ENCODE measurements around the gene CPA1.
A peak's percentile ranks its signal among the peaks of the same experiment; 100 is the strongest.

The CPA1 gene

DNA sequence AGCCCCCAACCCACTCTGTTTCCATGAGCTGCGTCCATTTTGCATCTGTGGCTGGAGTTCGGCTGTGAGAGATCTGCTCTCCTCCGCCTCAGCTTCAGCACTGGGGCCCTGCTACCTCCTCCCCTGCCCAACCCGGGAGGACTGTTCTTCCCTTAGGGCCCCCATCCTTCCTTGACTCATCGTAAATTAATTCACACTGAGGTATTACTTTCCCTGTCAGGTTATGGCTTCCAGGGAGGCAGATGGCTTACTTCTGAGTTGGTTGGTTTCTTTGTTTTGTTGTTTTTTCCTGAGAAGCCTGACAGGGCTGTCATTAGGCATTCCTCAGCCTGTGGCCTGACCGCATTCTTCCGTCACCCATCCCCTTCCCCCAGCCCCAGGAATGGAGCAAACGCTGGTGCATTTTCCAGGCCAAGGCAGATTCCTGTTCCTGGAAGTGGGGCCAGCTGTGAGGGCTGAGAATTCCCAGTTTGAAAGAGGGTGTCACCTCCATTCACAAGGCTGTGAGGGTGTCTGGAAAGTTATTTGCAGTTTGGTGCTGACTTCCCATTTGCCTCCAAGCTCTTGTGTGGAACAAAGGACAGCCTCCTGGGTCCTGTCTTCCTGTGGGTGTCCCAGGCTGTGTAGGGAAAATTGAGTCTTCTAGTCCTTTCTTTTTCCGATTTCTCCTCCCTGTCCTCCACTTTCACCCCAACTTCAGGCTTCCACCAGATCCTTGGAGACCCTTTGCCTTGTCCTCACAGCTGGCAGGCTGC lies 24.0 kb upstream of the CPA1 start:
- no peak for DNase-seq (ENCODE audit: low spot score)

DNA sequence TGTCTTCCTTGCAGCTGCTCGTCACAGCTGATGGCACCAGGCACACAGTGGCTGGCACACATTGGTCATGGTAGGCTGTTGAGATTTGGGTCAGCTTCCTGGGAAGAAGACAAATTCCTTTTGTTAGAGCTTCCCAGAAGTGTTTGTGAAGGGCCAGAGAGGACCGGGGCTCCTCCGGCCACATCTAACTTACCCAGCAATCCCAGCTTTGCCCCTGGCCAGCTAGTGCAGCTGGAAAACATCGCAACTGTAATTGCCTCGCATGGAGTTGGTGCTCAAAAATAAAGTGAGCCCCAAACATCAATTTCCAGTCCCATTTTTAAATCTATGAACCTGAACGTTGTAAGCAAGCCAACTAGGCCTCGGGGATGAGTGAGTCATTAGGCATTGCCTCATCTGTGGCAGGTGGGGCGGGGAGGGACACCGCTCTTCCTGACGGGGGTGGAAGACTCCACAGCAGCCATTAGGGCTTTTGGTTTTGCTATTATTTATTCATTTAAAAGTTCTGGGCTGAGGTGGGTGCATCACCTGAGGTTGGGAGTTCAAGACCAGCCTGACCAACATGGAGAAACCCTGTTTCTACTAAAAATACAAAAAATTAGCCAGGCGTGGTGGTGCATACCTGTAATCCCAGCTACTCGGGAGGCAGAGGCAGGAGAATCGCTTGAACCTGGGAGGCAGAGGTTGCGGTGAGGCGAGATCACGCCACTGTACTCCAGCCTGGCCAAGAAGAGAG lies 23.2 kb upstream of the CPA1 start:
- no peak for DNase-seq (ENCODE audit: low spot score)

DNA sequence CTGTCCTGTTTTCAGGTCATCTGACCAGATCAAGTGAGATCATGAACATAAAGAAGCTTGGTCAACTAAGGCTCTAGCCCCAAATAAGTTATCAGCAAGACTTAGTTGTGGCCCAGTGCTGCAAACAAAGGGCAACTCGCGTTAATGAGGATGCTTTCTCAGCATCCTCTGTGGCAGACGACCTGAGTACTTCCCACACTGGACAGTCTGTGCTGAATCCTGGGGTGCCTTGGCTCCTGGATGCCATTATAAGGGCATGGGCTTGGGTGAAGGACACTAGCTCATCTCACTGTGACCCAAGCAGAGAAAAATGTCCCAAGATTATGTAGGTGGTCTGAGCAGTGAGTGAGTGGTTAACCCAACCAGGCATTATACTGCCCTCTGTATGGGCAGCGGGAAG lies 21.8 kb upstream of the CPA1 start:
- DNase-seq (ENCODE audit: low spot score): no peak

DNA sequence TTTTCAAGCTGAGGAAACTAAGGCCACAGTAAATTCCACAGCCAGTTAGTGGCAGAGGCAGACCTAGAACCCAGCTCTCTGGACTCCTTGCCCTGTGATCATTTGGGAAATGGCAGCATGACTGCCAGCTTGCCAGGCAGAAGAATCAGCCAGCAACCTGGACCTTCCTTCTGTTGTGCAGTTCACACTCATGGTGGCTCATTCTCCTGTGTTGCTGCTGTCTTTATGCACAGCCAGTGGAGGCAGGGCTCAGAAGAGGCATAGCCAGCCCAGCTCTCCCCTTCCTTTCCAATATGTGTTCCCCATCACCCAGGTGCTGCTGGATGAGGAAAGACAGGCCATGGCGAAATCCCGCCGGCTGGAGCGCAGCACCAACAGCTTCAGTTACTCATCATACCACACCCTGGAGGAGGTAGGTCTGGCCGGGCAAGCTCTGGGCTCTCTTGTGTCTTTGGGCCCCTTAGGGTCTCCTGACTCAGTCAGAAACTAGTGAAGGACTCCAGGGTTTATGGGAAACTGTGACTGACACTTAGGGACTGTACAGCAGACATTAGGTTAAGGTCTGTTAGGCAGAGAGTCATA lies 20.9 kb upstream of the CPA1 start:
- DNase-seq (ENCODE audit: low spot score): no peak

DNA sequence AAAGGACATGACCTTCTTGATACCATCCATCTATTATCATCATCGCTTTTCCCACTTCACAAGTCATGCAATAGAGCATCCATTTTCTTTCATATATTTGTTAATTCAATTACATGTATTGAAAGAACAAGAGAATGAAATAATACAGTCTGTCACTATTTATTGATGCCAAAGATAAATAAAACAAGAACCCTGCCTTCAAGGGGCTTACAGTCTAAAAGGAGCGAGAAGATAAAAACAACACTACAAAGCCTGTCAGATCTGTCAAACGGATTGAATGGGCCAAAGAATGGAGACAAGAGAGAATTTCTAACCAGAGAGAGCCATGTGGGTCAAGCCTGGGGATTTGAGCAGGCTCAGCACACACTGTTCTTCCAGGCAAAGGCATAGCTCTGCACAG lies 19.8 kb upstream of the CPA1 start:
- DNase-seq (ENCODE audit: low spot score): no peak

DNA sequence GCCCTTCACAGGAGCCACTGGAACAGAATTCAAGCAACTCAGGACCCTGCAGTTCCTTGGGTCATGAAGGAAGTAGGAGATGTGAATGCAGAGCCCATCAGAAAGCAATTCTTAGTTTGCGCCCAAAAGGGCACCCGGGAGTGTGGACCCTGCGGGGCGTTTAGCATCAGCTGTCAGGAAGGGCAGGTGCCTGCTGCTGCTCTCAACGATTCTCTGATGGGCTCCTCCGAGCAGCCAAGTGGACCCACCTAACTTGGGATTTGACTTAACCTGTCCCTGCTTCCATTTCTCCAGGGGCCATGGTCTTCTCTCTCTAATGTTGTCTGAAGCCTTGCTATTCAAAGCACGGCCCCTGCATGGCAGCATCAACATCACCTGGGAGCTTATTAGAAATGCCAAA lies 18.6 kb upstream of the CPA1 start:
- no peak for DNase-seq (ENCODE audit: low spot score)

DNA sequence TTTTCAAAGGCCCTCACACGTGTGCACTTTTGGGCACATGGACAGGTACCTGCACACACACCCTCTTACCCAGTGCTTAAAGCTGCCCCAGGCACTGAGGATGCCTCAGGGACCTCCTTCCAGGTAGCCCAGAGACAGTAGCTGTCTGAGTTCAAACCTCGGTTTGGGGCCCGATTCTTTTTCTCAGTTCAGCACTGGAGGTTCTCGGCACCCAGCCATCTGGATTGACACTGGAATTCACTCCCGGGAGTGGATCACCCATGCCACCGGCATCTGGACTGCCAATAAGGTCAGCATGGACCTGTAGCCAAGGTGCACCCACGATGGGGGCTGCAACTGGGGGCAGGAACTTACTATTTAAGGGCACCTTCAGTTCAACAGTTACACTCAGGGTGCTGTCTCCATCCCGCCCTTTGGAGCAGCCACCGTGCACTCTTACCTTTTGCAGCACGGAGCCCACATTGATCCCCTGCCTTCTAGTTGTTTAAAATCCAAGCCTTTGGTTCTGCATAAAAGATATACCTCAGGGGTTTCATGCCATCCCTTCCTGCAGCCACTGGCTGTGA lies 18.0 kb upstream of the CPA1 start:
- DNase-seq (ENCODE audit: low spot score): no peak

DNA sequence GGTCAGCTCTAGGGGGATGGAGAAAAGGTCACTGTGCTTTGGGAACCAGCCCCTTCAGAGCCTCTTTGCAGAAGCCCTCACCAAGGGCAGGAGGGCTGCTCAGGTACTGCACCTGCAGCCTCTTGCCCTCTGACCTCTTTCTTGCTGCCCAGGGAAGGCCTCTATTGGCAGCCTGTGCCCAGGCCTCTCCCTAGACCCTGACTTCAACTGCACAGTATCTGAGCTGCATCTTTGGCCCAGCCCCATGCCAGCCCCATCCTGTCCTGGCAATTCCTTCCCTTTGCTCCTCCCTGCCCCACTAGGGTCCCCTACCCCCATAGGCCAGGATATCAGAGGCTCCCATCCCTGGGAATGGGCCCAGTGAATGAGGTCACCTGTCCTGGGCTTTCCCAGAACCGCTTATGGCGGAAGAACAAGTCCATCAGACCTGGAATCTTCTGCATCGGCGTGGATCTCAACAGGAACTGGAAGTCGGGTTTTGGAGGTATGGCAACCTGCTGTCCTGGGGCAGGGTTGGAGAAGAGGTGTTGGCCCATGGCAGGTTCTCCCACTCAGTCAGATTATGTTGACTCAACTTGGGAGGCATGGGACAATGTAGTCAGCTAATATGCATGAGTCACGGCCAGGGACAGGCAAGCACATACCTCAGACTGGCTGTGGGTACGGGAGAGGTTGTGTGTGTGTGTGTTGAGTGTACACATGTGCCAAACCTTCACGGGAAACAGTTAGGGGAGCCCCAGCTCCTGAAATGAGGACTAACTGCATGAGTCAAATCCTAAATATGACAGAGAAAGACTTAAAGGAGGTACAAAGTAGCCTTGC lies 17.1 kb upstream of the CPA1 start:
- DNase-seq (ENCODE audit: low spot score): no peak

DNA sequence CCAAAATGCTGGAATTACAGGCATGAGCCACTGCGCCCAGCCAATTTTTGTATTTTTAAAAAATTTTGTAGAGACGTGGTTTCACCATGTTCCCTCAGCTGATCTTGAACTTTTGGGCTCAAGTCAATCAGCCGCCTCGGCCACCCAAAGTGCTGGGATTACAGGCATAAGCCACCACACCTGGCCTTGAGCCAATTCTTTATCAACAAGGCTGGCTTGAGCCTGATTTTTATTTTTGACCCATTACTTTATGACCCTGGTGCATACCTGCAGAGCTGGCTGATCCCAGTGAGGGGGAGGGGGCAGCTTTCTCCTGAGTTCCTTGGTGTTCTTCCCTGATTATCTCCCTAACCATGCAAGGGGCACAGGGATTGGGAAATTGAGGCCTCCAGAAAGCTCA lies 15.8 kb upstream of the CPA1 start:
- DNase-seq (ENCODE audit: low spot score): no peak

DNA sequence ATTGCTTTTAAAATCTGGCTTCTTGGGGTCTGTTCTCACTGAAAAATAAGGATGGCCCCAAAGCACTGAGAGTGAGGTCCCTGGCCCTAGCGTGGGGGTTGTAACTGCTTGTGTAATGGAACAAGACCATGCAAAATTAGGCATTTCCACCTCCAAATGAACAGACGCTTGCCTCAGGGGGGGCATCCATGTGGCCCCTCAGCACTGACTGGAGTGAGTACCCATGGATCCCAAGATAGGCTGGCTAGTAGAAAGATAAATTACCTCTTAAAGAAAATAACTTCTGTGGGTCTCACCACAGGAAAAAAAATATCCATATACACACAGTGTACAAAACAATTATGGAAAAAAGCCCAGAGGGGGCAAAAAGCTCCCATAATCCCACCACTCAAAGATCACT lies 15.2 kb upstream of the CPA1 start:
- DNase-seq (ENCODE audit: low spot score): no peak

DNA sequence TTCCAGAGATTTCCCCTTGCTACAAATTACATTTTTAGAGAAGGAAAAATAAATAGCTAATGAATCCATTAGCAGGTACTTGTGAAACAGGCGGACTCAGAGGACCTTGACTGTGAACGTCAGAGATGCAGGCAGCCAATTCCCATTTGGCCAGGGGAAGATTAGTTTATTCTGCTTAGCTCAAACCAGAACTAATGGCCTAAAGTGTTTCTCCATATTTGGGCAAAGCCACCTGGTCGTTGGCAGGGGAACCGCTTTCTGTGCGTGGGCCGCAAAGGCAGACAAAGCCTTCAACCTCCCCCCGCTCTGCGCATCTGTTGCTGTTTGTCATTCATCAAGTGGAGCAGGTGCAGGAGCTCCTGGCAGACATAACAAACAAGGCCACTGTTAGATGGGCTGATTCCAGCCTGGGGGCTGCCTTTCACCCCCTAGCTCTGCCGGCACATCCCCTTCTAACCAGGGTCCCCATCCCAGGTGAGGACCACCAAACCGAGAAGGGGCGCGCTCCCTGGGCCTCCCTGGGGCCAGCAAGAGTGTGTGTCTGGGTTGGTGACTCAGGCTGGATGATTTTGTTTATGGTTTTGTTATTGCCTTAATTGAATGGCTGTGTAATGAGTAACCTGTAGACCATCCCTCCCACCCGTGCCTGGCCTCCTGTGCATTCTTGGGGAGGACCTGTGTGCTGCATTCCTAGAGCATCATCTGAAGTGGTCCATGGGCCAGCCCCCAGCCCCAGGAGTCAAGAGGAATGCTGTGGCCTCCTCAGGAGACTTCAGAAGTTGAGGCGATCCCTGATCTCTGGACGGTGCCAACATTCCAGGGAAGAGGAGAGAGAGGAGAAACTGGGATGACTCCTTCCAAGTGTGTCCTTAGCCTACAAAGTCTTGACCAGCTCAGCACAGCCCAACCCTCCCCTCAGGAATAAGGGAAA lies 14.5 kb upstream of the CPA1 start:
- no peak for DNase-seq (ENCODE audit: low spot score)

DNA sequence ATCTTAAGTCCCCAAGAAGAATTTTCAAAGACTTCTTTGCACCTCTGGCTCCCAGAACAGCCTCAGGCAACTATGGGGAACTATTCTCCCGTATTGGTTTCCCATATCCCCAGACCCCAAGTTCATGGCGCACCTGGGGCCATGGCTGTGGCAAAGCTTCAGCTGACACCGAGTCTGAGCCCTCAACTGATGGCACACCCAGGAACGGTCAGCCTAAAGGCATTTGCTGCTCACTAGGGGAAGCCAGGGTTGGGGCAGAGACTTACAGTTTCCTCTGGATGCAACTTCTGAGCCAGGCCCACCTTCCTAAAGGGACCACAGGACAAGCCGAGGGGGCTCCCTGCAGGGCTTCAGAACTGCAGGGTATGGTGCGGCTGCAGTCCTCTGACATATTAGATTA lies 13.7 kb upstream of the CPA1 start:
- no peak for DNase-seq (ENCODE audit: low spot score)

DNA sequence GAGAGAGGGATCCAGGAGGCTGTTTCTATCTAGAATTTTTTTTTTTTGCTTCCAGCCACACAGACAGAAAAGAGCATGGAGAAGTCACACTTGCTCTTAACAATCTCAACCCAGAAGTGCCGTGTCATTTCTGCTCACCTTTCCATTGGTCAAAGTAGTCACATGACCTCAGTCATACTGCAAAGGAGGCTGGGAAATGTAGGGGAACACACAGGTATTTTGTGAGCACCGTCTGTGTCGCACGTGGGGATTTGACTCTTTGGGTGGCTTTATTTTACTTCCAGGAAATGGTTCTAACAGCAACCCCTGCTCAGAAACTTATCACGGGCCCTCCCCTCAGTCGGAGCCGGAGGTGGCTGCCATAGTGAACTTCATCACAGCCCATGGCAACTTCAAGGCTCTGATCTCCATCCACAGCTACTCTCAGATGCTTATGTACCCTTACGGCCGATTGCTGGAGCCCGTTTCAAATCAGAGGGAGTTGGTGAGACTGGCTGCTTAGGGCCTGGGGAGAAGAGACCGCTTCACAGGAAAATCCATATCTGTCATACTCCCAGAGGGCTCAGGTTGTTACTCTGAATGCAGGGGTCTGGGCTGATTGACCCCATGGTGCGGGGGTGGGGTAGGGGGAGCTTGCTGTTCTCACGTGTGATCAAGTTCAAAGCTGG lies 13.1 kb upstream of the CPA1 start:
- peak; percentile 32 for DNase-seq (ENCODE audit: low spot score)

DNA sequence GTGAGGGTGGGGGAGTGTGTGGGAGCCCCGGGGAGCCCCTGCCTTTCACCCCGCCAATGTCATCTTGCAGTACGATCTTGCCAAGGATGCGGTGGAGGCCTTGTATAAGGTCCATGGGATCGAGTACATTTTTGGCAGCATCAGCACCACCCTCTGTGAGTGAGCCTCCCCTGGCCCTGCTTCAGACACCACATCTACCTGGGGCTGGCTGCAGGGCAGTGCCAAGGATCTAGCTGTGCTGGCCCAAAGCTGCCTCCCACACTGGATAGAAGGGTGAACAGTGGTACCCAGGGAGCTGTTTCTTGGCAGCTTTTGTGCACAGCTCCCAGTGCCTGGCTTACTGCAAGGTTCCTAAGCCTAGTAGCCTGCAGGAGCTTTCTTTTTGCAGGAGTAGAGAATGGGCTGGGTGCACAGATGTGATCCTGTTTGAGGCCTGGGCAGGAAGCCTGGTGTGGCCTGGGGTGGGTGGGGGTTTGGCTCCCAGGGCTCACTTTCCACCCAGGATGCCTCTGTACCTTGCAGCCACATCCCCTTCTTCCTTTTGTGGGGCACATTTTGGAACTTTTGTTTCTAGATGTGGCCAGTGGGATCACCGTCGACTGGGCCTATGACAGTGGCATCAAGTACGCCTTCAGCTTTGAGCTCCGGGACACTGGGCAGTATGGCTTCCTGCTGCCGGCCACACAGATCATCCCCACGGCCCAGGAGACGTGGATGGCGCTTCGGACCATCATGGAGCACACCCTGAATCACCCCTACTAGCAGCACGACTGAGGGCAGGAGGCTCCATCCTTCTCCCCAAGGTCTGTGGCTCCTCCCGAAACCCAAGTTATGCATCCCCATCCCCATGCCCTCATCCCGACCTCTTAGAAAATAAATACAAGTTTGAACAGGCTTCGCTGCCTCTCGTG lies 12.2 kb upstream of the CPA1 start:
- DNase-seq (ENCODE audit: low spot score): no peak

DNA sequence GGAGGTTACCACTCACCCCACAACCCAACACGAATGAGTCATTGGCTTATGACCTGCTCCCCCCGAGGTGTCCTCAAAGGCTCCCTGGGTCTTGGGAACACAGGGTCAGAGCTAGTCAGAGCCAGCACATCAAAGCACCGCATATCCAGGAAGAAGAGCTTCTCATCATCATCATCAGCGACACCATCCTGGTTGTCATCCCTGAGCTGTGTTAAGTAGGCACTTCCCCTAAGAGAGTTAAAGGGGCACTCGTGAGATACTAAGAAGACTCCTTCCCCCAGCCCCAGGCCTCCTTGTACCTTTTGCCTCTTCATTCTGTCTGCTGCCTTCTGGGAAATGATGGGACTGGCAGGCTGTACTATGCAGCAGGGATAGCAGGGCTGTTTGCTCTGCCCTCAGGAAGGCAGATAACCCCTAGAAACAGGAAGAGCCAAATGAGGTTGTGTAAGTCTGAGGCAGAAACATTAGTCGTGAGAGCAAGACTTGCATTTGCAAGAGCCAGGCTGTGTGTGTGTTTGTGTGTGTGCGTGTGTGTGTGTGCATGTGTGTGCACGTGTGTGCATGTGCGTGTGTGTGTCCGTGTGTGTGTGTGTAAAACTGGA lies 11.1 kb upstream of the CPA1 start:
- DNase-seq (ENCODE audit: low spot score): no peak

DNA sequence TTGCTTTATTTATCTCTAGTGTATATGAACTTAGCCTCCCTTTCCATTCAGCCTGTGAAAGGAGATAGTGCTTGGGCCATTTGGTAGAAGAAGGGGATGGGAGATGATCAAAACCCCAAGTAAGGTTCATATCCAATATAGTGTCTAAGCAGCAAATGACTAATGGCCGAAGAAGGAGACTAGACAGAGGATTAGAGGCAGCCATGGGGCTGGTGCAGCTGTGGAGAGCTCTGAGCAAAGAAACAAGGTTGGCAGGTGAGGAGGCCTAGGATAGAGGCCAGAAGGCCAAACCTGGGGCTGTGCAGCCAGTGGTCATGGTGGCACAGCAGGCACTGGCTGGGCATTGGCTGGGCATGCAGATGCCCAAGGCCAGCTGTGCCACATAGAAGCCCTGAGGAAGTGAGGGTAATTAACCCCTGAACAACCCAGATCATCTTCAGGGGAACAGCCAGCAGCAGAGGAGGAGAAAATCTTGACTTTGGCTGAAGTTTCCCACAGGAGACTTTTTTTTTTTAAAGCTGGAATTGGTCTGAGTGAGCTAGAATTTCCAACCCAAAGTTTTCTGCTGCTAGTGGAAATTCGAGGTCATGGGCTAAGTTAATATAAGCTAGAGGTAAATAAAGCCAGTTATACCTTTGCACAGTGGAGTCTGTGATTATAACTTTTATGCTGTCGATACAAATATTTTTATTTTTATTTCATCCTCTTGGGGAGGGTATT lies 10.3 kb upstream of the CPA1 start:
- no peak for DNase-seq (ENCODE audit: low spot score)

DNA sequence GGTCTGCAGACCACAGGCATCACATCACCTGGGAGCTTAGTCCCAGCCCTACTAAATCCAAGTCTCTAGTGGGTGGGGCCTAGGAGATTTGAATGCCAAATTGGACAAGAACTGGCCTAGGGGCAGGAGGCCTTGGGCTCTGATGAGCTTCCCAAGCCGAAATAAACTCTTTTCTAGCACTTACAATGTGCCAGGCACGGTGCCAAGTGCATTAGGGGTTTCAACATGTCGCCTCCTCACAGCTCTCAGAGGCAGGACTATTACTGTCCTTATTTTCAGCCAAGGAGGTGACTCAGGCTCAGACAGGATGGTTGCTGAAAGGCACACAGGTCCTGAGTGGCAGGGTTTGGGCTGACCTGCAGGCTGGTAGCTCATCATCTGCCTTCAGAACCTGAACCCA lies 9.2 kb upstream of the CPA1 start:
- no peak for DNase-seq (ENCODE audit: low spot score)

DNA sequence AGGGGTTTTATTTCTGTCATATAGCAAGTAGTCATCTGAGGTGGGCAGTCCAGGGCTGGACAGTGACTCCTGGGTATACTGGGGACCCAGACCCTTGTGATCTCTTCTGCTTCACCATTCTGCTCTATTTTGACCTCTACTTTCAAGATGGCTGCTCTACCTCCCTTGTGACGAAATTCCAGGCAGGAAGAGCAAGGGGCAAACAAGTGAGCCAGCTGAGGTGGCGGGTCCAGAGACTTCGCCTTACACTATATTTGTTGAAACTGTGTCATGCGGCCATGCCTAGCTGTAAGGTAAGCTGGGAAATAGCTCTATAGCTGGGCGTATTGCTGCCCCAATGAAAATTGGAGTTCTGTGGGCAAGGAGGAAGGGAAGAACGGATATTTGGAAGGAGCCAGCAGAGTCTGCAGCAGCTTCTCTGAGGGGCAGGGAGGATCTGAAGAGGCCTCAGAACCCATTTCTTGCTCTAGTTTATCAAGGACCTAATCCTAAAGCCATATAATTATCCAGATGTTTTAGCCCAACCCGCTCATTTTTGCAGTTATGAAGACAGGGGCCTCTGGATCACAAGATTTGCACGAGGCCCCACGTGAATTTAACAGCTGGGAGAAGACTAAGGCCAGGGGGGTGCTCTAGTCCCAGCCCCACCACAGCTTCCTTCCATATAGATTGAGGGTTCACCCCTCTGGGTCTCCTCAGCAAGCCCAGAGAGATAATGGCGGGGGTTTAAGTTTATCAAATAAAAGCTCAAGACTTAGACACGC lies 7.7 kb upstream of the CPA1 start:
- no peak for DNase-seq (ENCODE audit: low spot score)
